Measurements from ENCODE around the gene FAM83D.

- TF ChIP-seq CTCF (IDR thresholded peaks at IDR 0.05): no peak
- TF ChIP-seq POLR2A (IDR thresholded peaks at IDR 0.05): no peak
Observed at GRCh38 chr20:38946836-38947235, 20.6 kb downstream of the FAM83D start.

Measured in breast epithelium (tissue), 3 donors.